ENCODE measurements around the gene ALG12.

Gene ALG12

GRCh38 chr22:49866646-49867045, 51.6 kb downstream of the ALG12 start:
- no peak for TF ChIP-seq SPI1 (IDR thresholded peaks at IDR 0.05; ENCODE audit: low read depth, low read length)
- TF ChIP-seq POU2F2 (IDR thresholded peaks at IDR 0.05; ENCODE audit: low read depth, low read length), result no peak
- TF ChIP-seq POLR2AphosphoS5 (IDR thresholded peaks at IDR 0.05; ENCODE audit: low read depth, low read length), result no peak
- TF ChIP-seq TAF1 (IDR thresholded peaks at IDR 0.05; ENCODE audit: low read depth, low read length), result no peak
- no peak for TF ChIP-seq PAX5 (IDR thresholded peaks at IDR 0.05; ENCODE audit: insufficient read depth, low read length, severe bottlenecking)
- TF ChIP-seq POLR2A (IDR thresholded peaks at IDR 0.05; ENCODE audit: low read depth, low read length), result no peak
- no peak for FAIRE-seq

GRCh38 chr22:49866134-49866533, 52.1 kb downstream of the ALG12 start:
- TF ChIP-seq SPI1 (IDR thresholded peaks at IDR 0.05; ENCODE audit: low read depth, low read length) (no peak), POLR2A (IDR thresholded peaks at IDR 0.05; ENCODE audit: low read depth, low read length) (no peak), POU2F2 (IDR thresholded peaks at IDR 0.05; ENCODE audit: low read depth, low read length) (no peak), TAF1 (IDR thresholded peaks at IDR 0.05; ENCODE audit: low read depth, low read length) (no peak), POLR2AphosphoS5 (IDR thresholded peaks at IDR 0.05; ENCODE audit: low read depth, low read length) (no peak), PAX5 (IDR thresholded peaks at IDR 0.05; ENCODE audit: insufficient read depth, low read length, severe bottlenecking) (no peak)
- DNase-seq (ENCODE audit: insufficient read length, low spot score) (no peak), FAIRE-seq (no peak)

More at GRCh38 chr22:49866646-49867045, 51.6 kb downstream of the ALG12 start:
- DNase-seq (ENCODE audit: insufficient read length, low spot score), result no peak

- no peak for FAIRE-seq
- no peak for DNase-seq (ENCODE audit: insufficient read length, low spot score)
- TF ChIP-seq PAX5 (IDR thresholded peaks at IDR 0.05; ENCODE audit: insufficient read depth, low read length, severe bottlenecking) (no peak), POLR2A (IDR thresholded peaks at IDR 0.05; ENCODE audit: low read depth, low read length) (no peak), SPI1 (IDR thresholded peaks at IDR 0.05; ENCODE audit: low read depth, low read length) (no peak), POLR2AphosphoS5 (IDR thresholded peaks at IDR 0.05; ENCODE audit: low read depth, low read length) (no peak), TAF1 (IDR thresholded peaks at IDR 0.05; ENCODE audit: low read depth, low read length) (no peak), POU2F2 (IDR thresholded peaks at IDR 0.05; ENCODE audit: low read depth, low read length) (no peak)
Observed at GRCh38 chr22:49865156-49865555, 53.1 kb downstream of the ALG12 start.

GRCh38 chr22:49863931-49864330, 54.3 kb downstream of the ALG12 start:
- DNase-seq (ENCODE audit: insufficient read length, low spot score) (no peak), FAIRE-seq (no peak)
- no peak for TF ChIP-seq POU2F2 (IDR thresholded peaks at IDR 0.05; ENCODE audit: low read depth, low read length)
- TF ChIP-seq POLR2A (IDR thresholded peaks at IDR 0.05; ENCODE audit: low read depth, low read length), result no peak
- TF ChIP-seq POLR2AphosphoS5 (IDR thresholded peaks at IDR 0.05; ENCODE audit: low read depth, low read length), result no peak
- TF ChIP-seq SPI1 (IDR thresholded peaks at IDR 0.05; ENCODE audit: low read depth, low read length), result no peak
- TF ChIP-seq PAX5 (IDR thresholded peaks at IDR 0.05; ENCODE audit: insufficient read depth, low read length, severe bottlenecking), result no peak
- TF ChIP-seq TAF1 (IDR thresholded peaks at IDR 0.05; ENCODE audit: low read depth, low read length), result no peak

- no peak for TF ChIP-seq SPI1 (IDR thresholded peaks at IDR 0.05; ENCODE audit: low read depth, low read length)
- no peak for TF ChIP-seq PAX5 (IDR thresholded peaks at IDR 0.05; ENCODE audit: insufficient read depth, low read length, severe bottlenecking)
- no peak for TF ChIP-seq POLR2AphosphoS5 (IDR thresholded peaks at IDR 0.05; ENCODE audit: low read depth, low read length)
- FAIRE-seq (no peak), DNase-seq (ENCODE audit: insufficient read length, low spot score) (no peak)
Observed at GRCh38 chr22:49862496-49862776, 55.8 kb downstream of the ALG12 start.

GRCh38 chr22:49861642-49862495, 56.4 kb downstream of the ALG12 start:
- DNase-seq (ENCODE audit: insufficient read length, low spot score) (no peak), FAIRE-seq (no peak)
- TF ChIP-seq POLR2A (IDR thresholded peaks at IDR 0.05; ENCODE audit: low read depth, low read length), result no peak
- no peak for TF ChIP-seq POLR2AphosphoS5 (IDR thresholded peaks at IDR 0.05; ENCODE audit: low read depth, low read length)

- no peak for FAIRE-seq
Observed at GRCh38 chr22:49858827-49859226, 59.4 kb downstream of the ALG12 start.

GRCh38 chr22:49856766-49857618, 61.2 kb downstream of the ALG12 start:
- TF ChIP-seq POU2F2 (IDR thresholded peaks at IDR 0.05; ENCODE audit: low read depth, low read length) (no peak), PAX5 (IDR thresholded peaks at IDR 0.05; ENCODE audit: insufficient read depth, low read length, severe bottlenecking) (no peak)
- DNase-seq (ENCODE audit: insufficient read length, low spot score) (no peak), FAIRE-seq (no peak)

More at GRCh38 chr22:49858827-49859226, 59.4 kb downstream of the ALG12 start:
- DNase-seq (ENCODE audit: insufficient read length, low spot score), result no peak
- TF ChIP-seq PAX5 (IDR thresholded peaks at IDR 0.05; ENCODE audit: insufficient read depth, low read length, severe bottlenecking), result no peak
- no peak for TF ChIP-seq POLR2A (IDR thresholded peaks at IDR 0.05; ENCODE audit: low read depth, low read length)
- TF ChIP-seq SPI1 (IDR thresholded peaks at IDR 0.05; ENCODE audit: low read depth, low read length), result no peak
- no peak for TF ChIP-seq POU2F2 (IDR thresholded peaks at IDR 0.05; ENCODE audit: low read depth, low read length)
- no peak for TF ChIP-seq TAF1 (IDR thresholded peaks at IDR 0.05; ENCODE audit: low read depth, low read length)
- TF ChIP-seq POLR2AphosphoS5 (IDR thresholded peaks at IDR 0.05; ENCODE audit: low read depth, low read length), result no peak

- TF ChIP-seq POLR2A (IDR thresholded peaks at IDR 0.05; ENCODE audit: low read depth, low read length) (no peak), PAX5 (IDR thresholded peaks at IDR 0.05; ENCODE audit: insufficient read depth, low read length, severe bottlenecking) (no peak), POLR2AphosphoS5 (IDR thresholded peaks at IDR 0.05; ENCODE audit: low read depth, low read length) (no peak), SPI1 (IDR thresholded peaks at IDR 0.05; ENCODE audit: low read depth, low read length) (no peak), POU2F2 (IDR thresholded peaks at IDR 0.05; ENCODE audit: low read depth, low read length) (no peak), TAF1 (IDR thresholded peaks at IDR 0.05; ENCODE audit: low read depth, low read length) (no peak)
- no peak for FAIRE-seq
- no peak for DNase-seq (ENCODE audit: insufficient read length, low spot score)
Observed at GRCh38 chr22:49856343-49856742, 61.9 kb downstream of the ALG12 start.
